Esophagus mucosa (tissue), 1 donor: ENCODE measurements around the gene SPPL3. TPM values are rescaled to one million over a fixed set of nuclear protein-coding genes. Genes with fewer than 3 reads are reported as not detected.
"Not testable (repeated sequence)": the region's sequence is repeated elsewhere in the genome, so short reads cannot be mapped to it uniquely, and the experiment has no call there.

Source experiments
- ATAC-seq: fragments of 200-7000 bp; cut with Tn5 transposase; one replicate; pipeline ENCODE4 v1.9.1; 2020
- total RNA-seq: library from RNA; stranded (reverse); gene quantifications from one replicate; pipeline ENCODE4 v1.2.4, GENCODE V29; 2023
- donor health status: DM: yes; HTN: yes; CAD: no.

The SPPL3 gene
- total RNA-seq, 1 donor from 2014 or later: 85.8 TPM

GRCh38 chr12:120842595-120842994 is 61.6 kb downstream of the SPPL3 start:
- no peak for ATAC-seq

- ATAC-seq: no peak
Measured at GRCh38 chr12:120841525-120841924, 62.6 kb downstream of the SPPL3 start.

GRCh38 chr12:120839503-120839902 is 64.7 kb downstream of the SPPL3 start:
- ATAC-seq: no peak

GRCh38 chr12:120838629-120839383 is 65.4 kb downstream of the SPPL3 start:
- ATAC-seq: not testable (repeated sequence)

- ATAC-seq: peak; percentile 45
Measured at GRCh38 chr12:120836114-120836684, 68.0 kb downstream of the SPPL3 start.

- ATAC-seq: no peak
Measured at GRCh38 chr12:120835657-120836056, 68.5 kb downstream of the SPPL3 start.

- no peak for ATAC-seq
Measured at GRCh38 chr12:120835304-120835612, 68.9 kb downstream of the SPPL3 start.

- no peak for ATAC-seq
Measured at GRCh38 chr12:120834489-120835303, 69.5 kb downstream of the SPPL3 start.

GRCh38 chr12:120833849-120834248 is 70.3 kb downstream of the SPPL3 start:
- ATAC-seq: peak; percentile 67

- ATAC-seq: no peak
Measured at GRCh38 chr12:120832737-120833136, 71.4 kb downstream of the SPPL3 start.

- no peak for ATAC-seq
Measured at GRCh38 chr12:120831648-120832267, 72.4 kb downstream of the SPPL3 start.

GRCh38 chr12:120830966-120831365 is 73.2 kb downstream of the SPPL3 start:
- ATAC-seq: no peak

- ATAC-seq: no peak
Measured at GRCh38 chr12:120830052-120830940, 73.9 kb downstream of the SPPL3 start.

- ATAC-seq: no peak
Measured at GRCh38 chr12:120826335-120826734, 77.8 kb downstream of the SPPL3 start.

- ATAC-seq: no peak
Measured at GRCh38 chr12:120825337-120825736, 78.8 kb downstream of the SPPL3 start.

- no peak for ATAC-seq
Measured at GRCh38 chr12:120822832-120823503, 81.2 kb downstream of the SPPL3 start.

- no peak for ATAC-seq
Measured at GRCh38 chr12:120821878-120822277, 82.3 kb downstream of the SPPL3 start.

- ATAC-seq: no peak
Measured at GRCh38 chr12:120820884-120821510, 83.2 kb downstream of the SPPL3 start.

- no peak for ATAC-seq
Measured at GRCh38 chr12:120818416-120818815, 85.7 kb downstream of the SPPL3 start.

GRCh38 chr12:120817559-120818330 is 86.4 kb downstream of the SPPL3 start:
- ATAC-seq: no peak
